Lower lobe of right lung (tissue), 2 donors: ENCODE results near the gene SPON1. TPM values are rescaled to one million over a fixed set of nuclear protein-coding genes. Genes with fewer than 3 reads are reported as not detected.

ENCODE experiments used
- ATAC-seq, 2 donors: fragments of 200-7000 bp; cut with Tn5 transposase; one replicate each; pipeline ENCODE4 v1.9.1; 2020 to 2022; ENCODE audit warnings: mild to moderate bottlenecking in 2 of 2, moderate library complexity in 2 of 2
- DNase-seq: peaks from one replicate; pipeline ENCODE4 v3.0.0-alpha.2; 2020
- H3K27ac ChIP-seq: fragments of 200-600 bp; one replicate; pipeline ENCODE4 v1.8.0; 2022
- H3K27me3 ChIP-seq: fragments of 200-600 bp; one replicate; pipeline ENCODE4 v1.8.0; 2022; ENCODE audit warnings: low read depth
- H3K36me3 ChIP-seq: fragments of 200-600 bp; one replicate; pipeline ENCODE4 v1.8.0; 2022; ENCODE audit warnings: mild to moderate bottlenecking
- H3K4me1 ChIP-seq: fragments of 200-600 bp; one replicate; pipeline ENCODE4 v1.8.0; 2022
- H3K4me3 ChIP-seq: fragments of 200-600 bp; one replicate; pipeline ENCODE4 v1.8.0; 2022; ENCODE audit warnings: mild to moderate bottlenecking
- H3K9me3 ChIP-seq: fragments of 200-600 bp; one replicate; pipeline ENCODE4 v1.8.0; 2022
- CTCF ChIP-seq: fragments of 200-600 bp; IDR thresholded peaks from one replicate; pipeline ENCODE4 v1.8.0; 2022; ENCODE audit warnings: antibody characterized with exemption, mild to moderate bottlenecking
- intact Hi-C: fragments of 100-400 bp; cut with DNase I; formaldehyde crosslinking; loops from one replicate; pipeline ENCODE4 v1.11.0; 2022
- total RNA-seq: library from RNA; stranded (reverse); fragmentation: NEBNext Ultra II Directional; extraction: Animal tissue kit (Norgen Biotek cat#: 25700); gene quantifications from one replicate; pipeline ENCODE4 v1.2.1, GENCODE V29; 2021
- donor health status: DM: no; HTN: yes; CAD: no; lungs with severe emphysema.

Gene SPON1
- total RNA-seq, 1 donor from 2014 or later = 40.1 TPM

- Histone ChIP-seq H3K4me1 (no peaks in the 10 kb centered on the region), H3K9me3 (no peaks in the 10 kb centered on the region), H3K4me3 (no peak overlapping the region), H3K36me3 (no peaks in the 10 kb centered on the region), H3K27me3 (no peaks in the 10 kb centered on the region), H3K27ac (no peak overlapping the region)
- no peak for TF ChIP-seq CTCF
- intact Hi-C loops = no loop called here
- DNase-seq (no peak), ATAC-seq (peak; percentile 56 to 66)
Measured at GRCh38 chr11:14179116-14179820, 216.7 kb downstream of the SPON1 start.

- no peak for ATAC-seq
- Histone ChIP-seq H3K36me3 (no peaks in the 10 kb centered on the region), H3K27me3 (no peaks in the 10 kb centered on the region), H3K9me3 (no peaks in the 10 kb centered on the region), H3K27ac (no peak overlapping the region), H3K4me3 (no peak overlapping the region), H3K4me1 (no peaks in the 10 kb centered on the region)
- TF ChIP-seq CTCF = no peak
- intact Hi-C loops = no loop called here
- no peak for DNase-seq
Measured at GRCh38 chr11:14181121-14181520, 218.6 kb downstream of the SPON1 start.

- Histone ChIP-seq H3K27ac (no peak overlapping the region), H3K36me3 (no peaks in the 10 kb centered on the region), H3K27me3 (no peaks in the 10 kb centered on the region), H3K9me3 (no peaks in the 10 kb centered on the region), H3K4me1 (no peaks in the 10 kb centered on the region), H3K4me3 (no peak overlapping the region)
- ATAC-seq (no peak), DNase-seq (no peak)
- intact Hi-C loops = no loop called here
- TF ChIP-seq CTCF = no peak
Measured at GRCh38 chr11:14182833-14183364, 220.4 kb downstream of the SPON1 start.

GRCh38 chr11:14184028-14184940 lies 221.8 kb downstream of the SPON1 start:
- no peak for DNase-seq
- H3K27me3 ChIP-seq = no peaks in the 10 kb centered on the region
- no peaks in the 10 kb centered on the region for H3K36me3 ChIP-seq
- peaks cover 5% of the 10 kb centered on the region for H3K4me1 ChIP-seq
- no peak overlapping the region for H3K4me3 ChIP-seq
- no peaks in the 10 kb centered on the region for H3K9me3 ChIP-seq
- no peak for TF ChIP-seq CTCF
- intact Hi-C loops = no loop called here
- ATAC-seq = no peak
- H3K27ac ChIP-seq = no peak overlapping the region

GRCh38 chr11:14185461-14185860 lies 222.9 kb downstream of the SPON1 start:
- no peak overlapping the region for H3K4me3 ChIP-seq
- H3K27me3 ChIP-seq = no peaks in the 10 kb centered on the region
- no peaks in the 10 kb centered on the region for H3K9me3 ChIP-seq
- H3K4me1 ChIP-seq = peaks cover 15% of the 10 kb centered on the region
- H3K27ac ChIP-seq = no peak overlapping the region
- H3K36me3 ChIP-seq = no peaks in the 10 kb centered on the region
- no peak for TF ChIP-seq CTCF
- DNase-seq = no peak
- no peak for ATAC-seq
- intact Hi-C loops = no loop called here
